NCI-H1092 treated with DMSO at 0.1 percent for 48 hours (cell line): Measurements from ENCODE around the gene MFAP2.
"Not testable (repeated sequence)": the region's sequence is repeated elsewhere in the genome, so short reads cannot be mapped to it uniquely, and the experiment has no call there.

ENCODE experiments used
- DNase-seq: peaks from one replicate; lab custom pipeline; 2025; lab: John Stamatoyannopoulos, UW

MFAP2 gene

GRCh38 chr1:16961297-16962133 is 18.9 kb downstream of the MFAP2 start:
- DNase-seq, result no peak

- DNase-seq, result peak; percentile 81
Observed at GRCh38 chr1:16960560-16961296, 19.7 kb downstream of the MFAP2 start.

GRCh38 chr1:16958475-16958874 is 21.9 kb downstream of the MFAP2 start:
- DNase-seq, result no peak

GRCh38 chr1:16957731-16958130 is 22.7 kb downstream of the MFAP2 start:
- DNase-seq, result no peak

- DNase-seq, result no peak
Observed at GRCh38 chr1:16956775-16957174, 23.6 kb downstream of the MFAP2 start.

- no peak for DNase-seq
Observed at GRCh38 chr1:16955186-16955585, 25.2 kb downstream of the MFAP2 start.

- no peak for DNase-seq
Observed at GRCh38 chr1:16954579-16954978, 25.8 kb downstream of the MFAP2 start.

- DNase-seq, result not testable (repeated sequence)
Observed at GRCh38 chr1:16952376-16952775, 28.0 kb downstream of the MFAP2 start.

- not testable (repeated sequence) for DNase-seq
Observed at GRCh38 chr1:16949026-16949425, 31.4 kb downstream of the MFAP2 start.

- DNase-seq, result peak; percentile 18
Observed at GRCh38 chr1:16948282-16948891, 32.0 kb downstream of the MFAP2 start.

- DNase-seq, result no peak
Observed at GRCh38 chr1:16946646-16947045, 33.8 kb downstream of the MFAP2 start.

- DNase-seq, result not testable (repeated sequence)
Observed at GRCh38 chr1:16946185-16946584, 34.2 kb downstream of the MFAP2 start.

GRCh38 chr1:16945512-16945911 is 34.9 kb downstream of the MFAP2 start:
- DNase-seq, result not testable (repeated sequence)

- DNase-seq, result no peak
Observed at GRCh38 chr1:16944038-16944437, 36.4 kb downstream of the MFAP2 start.

GRCh38 chr1:16939386-16940180 is 40.8 kb downstream of the MFAP2 start:
- DNase-seq, result not testable (repeated sequence)

GRCh38 chr1:16938351-16939321 is 41.8 kb downstream of the MFAP2 start:
- no peak for DNase-seq

GRCh38 chr1:16936580-16936979 is 43.8 kb downstream of the MFAP2 start:
- DNase-seq, result not testable (repeated sequence)

GRCh38 chr1:16933945-16934344 is 46.5 kb downstream of the MFAP2 start:
- not testable (repeated sequence) for DNase-seq

GRCh38 chr1:16931206-16931934 is 49.0 kb downstream of the MFAP2 start:
- not testable (repeated sequence) for DNase-seq
